ENCODE results near the gene CCL26.

CCL26 gene

DNA sequence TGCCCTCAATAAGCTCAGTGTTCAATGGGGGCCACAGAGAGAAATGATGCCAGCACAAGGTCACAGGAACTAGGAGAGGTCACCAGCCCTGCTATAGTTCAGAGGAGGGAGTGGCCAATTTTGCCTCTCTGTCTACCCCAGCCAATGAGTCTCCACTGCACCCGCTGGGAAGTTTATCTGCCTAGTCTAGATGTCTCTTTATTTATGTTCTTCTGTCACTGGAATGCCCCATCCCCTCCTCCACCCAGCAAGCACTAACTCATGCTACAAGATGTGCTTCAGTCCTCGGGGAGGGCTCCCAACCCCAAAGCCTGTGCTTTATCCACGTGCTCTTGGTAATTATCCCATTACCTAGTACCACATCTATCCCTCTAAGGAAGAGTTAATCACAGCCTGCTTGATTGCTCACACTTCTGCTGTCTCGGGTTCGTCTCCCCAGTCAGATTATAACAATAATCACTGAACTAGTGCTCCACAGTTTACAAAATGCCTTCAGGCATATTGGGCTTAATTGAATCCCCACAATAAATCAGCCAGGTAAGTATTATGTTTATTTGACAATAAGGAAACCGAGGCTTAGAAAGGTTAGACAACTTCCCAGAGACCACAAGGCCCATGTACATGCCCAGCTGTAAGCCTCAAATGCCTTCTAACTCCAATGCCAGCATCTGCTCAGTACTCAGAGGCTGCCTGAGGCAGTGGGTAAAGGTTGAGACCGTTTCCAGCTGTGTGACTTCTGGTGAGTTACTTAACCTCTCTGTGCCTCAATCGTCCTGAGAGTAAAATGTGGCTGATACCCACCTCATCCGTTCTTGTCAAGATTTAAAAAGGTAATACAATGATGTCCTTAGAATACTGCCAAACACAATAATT is 37.2 kb downstream of the CCL26 start (continued):
- TF ChIP-seq, protein P1, sequence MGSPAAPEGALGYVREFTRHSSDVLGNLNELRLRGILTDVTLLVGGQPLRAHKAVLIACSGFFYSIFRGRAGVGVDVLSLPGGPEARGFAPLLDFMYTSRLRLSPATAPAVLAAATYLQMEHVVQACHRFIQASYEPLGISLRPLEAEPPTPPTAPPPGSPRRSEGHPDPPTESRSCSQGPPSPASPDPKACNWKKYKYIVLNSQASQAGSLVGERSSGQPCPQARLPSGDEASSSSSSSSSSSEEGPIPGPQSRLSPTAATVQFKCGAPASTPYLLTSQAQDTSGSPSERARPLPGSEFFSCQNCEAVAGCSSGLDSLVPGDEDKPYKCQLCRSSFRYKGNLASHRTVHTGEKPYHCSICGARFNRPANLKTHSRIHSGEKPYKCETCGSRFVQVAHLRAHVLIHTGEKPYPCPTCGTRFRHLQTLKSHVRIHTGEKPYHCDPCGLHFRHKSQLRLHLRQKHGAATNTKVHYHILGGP (tag by site-specific recombination; IDR thresholded peaks at IDR 0.05), result no peak
- no peak for TF ChIP-seq RBAK (tag by site-specific recombination; IDR thresholded peaks at IDR 0.05)
- no peak for TF ChIP-seq ZNF202 (tag by site-specific recombination; IDR thresholded peaks at IDR 0.05; ENCODE audit: borderline replicate concordance)
- peak; percentile 93; the same call in 1 of the 2 replicates for TF ChIP-seq ZNF768 (tag by site-specific recombination; IDR thresholded peaks at IDR 0.05)
- TF ChIP-seq TRIM28 (IDR thresholded peaks at IDR 0.05; ENCODE audit: borderline replicate concordance, low read length), result 0 out of 2 replicates have a peak, but pooled peaks have one; percentile 62
- TF ChIP-seq GLIS1 (tag by site-specific recombination; IDR thresholded peaks at IDR 0.05), result peak; percentile 42; the same call in 1 of the 2 replicates
- TF ChIP-seq, protein P2, sequence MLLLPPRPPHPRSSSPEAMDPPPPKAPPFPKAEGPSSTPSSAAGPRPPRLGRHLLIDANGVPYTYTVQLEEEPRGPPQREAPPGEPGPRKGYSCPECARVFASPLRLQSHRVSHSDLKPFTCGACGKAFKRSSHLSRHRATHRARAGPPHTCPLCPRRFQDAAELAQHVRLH (tag by site-specific recombination; IDR thresholded peaks at IDR 0.05), result no peak
- TF ChIP-seq, protein P3, sequence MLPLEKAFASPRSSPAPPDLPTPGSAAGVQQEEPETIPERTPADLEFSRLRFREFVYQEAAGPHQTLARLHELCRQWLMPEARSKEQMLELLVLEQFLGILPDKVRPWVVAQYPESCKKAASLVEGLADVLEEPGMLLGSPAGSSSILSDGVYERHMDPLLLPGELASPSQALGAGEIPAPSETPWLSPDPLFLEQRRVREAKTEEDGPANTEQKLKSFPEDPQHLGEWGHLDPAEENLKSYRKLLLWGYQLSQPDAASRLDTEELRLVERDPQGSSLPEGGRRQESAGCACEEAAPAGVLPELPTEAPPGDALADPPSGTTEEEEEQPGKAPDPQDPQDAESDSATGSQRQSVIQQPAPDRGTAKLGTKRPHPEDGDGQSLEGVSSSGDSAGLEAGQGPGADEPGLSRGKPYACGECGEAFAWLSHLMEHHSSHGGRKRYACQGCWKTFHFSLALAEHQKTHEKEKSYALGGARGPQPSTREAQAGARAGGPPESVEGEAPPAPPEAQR (tag by site-specific recombination; IDR thresholded peaks at IDR 0.05), result no peak
- TF ChIP-seq, protein P4, sequence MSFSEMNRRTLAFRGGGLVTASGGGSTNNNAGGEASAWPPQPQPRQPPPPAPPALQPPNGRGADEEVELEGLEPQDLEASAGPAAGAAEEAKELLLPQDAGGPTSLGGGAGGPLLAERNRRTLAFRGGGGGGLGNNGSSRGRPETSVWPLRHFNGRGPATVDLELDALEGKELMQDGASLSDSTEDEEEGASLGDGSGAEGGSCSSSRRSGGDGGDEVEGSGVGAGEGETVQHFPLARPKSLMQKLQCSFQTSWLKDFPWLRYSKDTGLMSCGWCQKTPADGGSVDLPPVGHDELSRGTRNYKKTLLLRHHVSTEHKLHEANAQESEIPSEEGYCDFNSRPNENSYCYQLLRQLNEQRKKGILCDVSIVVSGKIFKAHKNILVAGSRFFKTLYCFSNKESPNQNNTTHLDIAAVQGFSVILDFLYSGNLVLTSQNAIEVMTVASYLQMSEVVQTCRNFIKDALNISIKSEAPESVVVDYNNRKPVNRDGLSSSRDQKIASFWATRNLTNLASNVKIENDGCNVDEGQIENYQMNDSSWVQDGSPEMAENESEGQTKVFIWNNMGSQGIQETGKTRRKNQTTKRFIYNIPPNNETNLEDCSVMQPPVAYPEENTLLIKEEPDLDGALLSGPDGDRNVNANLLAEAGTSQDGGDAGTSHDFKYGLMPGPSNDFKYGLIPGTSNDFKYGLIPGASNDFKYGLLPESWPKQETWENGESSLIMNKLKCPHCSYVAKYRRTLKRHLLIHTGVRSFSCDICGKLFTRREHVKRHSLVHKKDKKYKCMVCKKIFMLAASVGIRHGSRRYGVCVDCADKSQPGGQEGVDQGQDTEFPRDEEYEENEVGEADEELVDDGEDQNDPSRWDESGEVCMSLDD (tag by site-specific recombination; IDR thresholded peaks at IDR 0.05), result no peak
- TF ChIP-seq ZNF274 (IDR thresholded peaks at IDR 0.05; ENCODE audit: low read length), result no peak
- TF ChIP-seq ZNF274 (tag by site-specific recombination; IDR thresholded peaks at IDR 0.05; ENCODE audit: borderline replicate concordance), result no peak
- no peak for TF ChIP-seq ZNF596 (tag by site-specific recombination; IDR thresholded peaks at IDR 0.05)
- no peak for TF ChIP-seq ZXDB (tag by site-specific recombination; IDR thresholded peaks at IDR 0.05)
- no peak for TF ChIP-seq ZNF707 (tag by site-specific recombination; IDR thresholded peaks at IDR 0.05)
- TF ChIP-seq ZEB2 (tag by site-specific recombination; IDR thresholded peaks at IDR 0.05), result 0 out of 2 replicates have a peak, but pooled peaks have one; percentile 35
- TF ChIP-seq ZNF335 (tag by site-specific recombination; conservative IDR thresholded peaks at IDR 0.05), result no peak

DNA sequence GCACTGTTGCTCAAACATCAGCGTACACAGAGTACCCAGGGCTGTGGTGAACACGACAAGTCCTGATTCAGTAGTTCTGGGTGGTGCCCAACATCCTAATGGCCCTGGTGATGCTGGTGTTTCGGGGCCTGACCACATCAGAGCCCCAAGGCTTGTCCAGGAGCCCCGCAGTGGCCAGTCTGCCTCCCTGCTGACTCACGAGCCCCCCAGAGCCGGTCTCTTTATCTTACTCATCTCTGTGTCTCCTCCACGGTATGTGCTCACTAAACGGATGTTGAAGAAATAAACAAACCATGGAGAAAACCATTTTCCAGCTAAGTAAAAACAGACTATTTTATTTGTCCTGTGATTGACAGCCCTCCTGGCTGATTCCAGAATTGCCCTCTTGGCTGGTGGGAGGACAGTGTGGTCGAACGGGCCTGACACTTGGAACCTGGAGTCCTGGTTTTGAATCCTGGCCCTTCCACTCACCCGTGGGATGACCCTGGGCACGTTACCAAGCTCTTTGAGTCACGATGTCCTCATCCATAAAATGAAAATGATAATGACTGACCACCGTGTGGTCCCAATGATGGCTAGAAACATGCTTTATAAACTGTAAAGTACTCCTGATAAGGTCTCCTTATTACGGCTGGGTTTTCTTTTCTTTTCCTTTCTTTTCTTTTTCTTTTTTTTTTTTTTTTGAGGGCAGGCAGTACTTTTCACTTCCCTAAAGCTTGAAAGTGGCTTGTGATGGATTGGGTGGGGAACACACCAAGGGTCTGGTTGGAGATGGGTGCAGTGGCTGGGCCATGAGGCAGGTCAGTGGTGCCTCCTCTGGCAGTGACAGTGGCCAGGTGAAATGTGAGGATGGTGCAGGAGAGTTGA is 39.0 kb downstream of the CCL26 start:
- ChIA-PET POLR2A (no interaction called here), CTCF (no interaction called here)
- TF ChIP-seq FEZF1 (tag by site-specific recombination; IDR thresholded peaks at IDR 0.05), result no peak
- TF ChIP-seq ZNF146 (tag by site-specific recombination; IDR thresholded peaks at IDR 0.05), result no peak
- TF ChIP-seq, protein P5, sequence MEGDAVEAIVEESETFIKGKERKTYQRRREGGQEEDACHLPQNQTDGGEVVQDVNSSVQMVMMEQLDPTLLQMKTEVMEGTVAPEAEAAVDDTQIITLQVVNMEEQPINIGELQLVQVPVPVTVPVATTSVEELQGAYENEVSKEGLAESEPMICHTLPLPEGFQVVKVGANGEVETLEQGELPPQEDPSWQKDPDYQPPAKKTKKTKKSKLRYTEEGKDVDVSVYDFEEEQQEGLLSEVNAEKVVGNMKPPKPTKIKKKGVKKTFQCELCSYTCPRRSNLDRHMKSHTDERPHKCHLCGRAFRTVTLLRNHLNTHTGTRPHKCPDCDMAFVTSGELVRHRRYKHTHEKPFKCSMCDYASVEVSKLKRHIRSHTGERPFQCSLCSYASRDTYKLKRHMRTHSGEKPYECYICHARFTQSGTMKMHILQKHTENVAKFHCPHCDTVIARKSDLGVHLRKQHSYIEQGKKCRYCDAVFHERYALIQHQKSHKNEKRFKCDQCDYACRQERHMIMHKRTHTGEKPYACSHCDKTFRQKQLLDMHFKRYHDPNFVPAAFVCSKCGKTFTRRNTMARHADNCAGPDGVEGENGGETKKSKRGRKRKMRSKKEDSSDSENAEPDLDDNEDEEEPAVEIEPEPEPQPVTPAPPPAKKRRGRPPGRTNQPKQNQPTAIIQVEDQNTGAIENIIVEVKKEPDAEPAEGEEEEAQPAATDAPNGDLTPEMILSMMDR (tag by site-specific recombination; IDR thresholded peaks at IDR 0.05), result no peak
- 0 out of 2 replicates have a peak, but pooled peaks have one; percentile 28 for TF ChIP-seq ZNF664 (tag by site-specific recombination; IDR thresholded peaks at IDR 0.05)
- TF ChIP-seq, protein P6, sequence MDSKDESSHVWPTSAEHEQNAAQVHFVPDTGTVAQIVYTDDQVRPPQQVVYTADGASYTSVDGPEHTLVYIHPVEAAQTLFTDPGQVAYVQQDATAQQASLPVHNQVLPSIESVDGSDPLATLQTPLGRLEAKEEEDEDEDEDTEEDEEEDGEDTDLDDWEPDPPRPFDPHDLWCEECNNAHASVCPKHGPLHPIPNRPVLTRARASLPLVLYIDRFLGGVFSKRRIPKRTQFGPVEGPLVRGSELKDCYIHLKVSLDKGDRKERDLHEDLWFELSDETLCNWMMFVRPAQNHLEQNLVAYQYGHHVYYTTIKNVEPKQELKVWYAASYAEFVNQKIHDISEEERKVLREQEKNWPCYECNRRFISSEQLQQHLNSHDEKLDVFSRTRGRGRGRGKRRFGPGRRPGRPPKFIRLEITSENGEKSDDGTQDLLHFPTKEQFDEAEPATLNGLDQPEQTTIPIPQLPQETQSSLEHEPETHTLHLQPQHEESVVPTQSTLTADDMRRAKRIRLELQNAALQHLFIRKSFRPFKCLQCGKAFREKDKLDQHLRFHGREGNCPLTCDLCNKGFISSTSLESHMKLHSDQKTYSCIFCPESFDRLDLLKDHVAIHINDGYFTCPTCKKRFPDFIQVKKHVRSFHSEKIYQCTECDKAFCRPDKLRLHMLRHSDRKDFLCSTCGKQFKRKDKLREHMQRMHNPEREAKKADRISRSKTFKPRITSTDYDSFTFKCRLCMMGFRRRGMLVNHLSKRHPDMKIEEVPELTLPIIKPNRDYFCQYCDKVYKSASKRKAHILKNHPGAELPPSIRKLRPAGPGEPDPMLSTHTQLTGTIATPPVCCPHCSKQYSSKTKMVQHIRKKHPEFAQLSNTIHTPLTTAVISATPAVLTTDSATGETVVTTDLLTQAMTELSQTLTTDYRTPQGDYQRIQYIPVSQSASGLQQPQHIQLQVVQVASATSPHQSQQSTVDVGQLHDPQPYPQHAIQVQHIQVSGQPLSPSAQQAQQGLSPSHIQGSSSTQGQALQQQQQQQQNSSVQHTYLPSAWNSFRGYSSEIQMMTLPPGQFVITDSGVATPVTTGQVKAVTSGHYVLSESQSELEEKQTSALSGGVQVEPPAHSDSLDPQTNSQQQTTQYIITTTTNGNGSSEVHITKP (tag by site-specific recombination; IDR thresholded peaks at IDR 0.05), result peak; percentile 46
- Histone ChIP-seq H3K27ac (ENCODE audit: extremely low read depth, low read depth, low read length) (no peak overlapping the region), H3K4me3 (ENCODE audit: low read depth, low read length) (no peak overlapping the region), H3K4me1 (ENCODE audit: control insufficient read depth, insufficient read depth, low read length) (no peaks in the 10 kb centered on the region; the same call in 1 of the 2 replicates), H3K36me3 (ENCODE audit: control insufficient read depth in 2 of 2, insufficient read depth in 1 of 2, low read length in 2 of 2) (no peaks in the 10 kb centered on the region), H3K9me3 (ENCODE audit: control insufficient read depth, insufficient read depth, low read depth, low read length) (no peaks in the 10 kb centered on the region)

Measured in HEK293 (cell line).